Skeletal muscle tissue (tissue), 4 donors: ENCODE data around the gene RTN4RL1. TPM values are rescaled to one million over a fixed set of nuclear protein-coding genes. Genes with fewer than 3 reads are reported as not detected.

ENCODE experiments used
- H3K27ac ChIP-seq: one replicate; pipeline ENCODE4 v1.7.0; 2013; ENCODE audit warnings: mild to moderate bottlenecking, low read depth, low read length, inconsistent platforms
- H3K27me3 ChIP-seq, 3 donors: one replicate each; pipeline ENCODE4 v1.7.0; 2013; ENCODE audit warnings: low read length in 3 of 3; ENCODE audit not compliant: control insufficient read depth in 3 of 3, insufficient read depth in 3 of 3
- H3K36me3 ChIP-seq, 3 donors: one replicate each; pipeline ENCODE4 v1.7.0; 2013; ENCODE audit warnings: low read length in 3 of 3; ENCODE audit not compliant: control insufficient read depth in 3 of 3, insufficient read depth in 3 of 3
- H3K4me1 ChIP-seq, 3 donors: one replicate each; pipeline ENCODE4 v1.7.0; 2013; ENCODE audit warnings: low read length in 3 of 3, mild to moderate bottlenecking in 3 of 3; ENCODE audit not compliant: control insufficient read depth in 3 of 3, insufficient read depth in 3 of 3
- H3K4me3 ChIP-seq, 3 donors: one replicate each; pipeline ENCODE4 v1.7.0; 2013; ENCODE audit warnings: low read length in 3 of 3
- H3K9ac ChIP-seq, 3 donors: one replicate each; pipeline ENCODE4 v1.7.0; 2013; ENCODE audit warnings: low read length in 3 of 3, mild to moderate bottlenecking in 3 of 3, moderate library complexity in 2 of 3, low read depth in 1 of 3
- H3K9me3 ChIP-seq, 3 donors: one replicate each; pipeline ENCODE4 v1.7.0; 2013; ENCODE audit warnings: low read length in 3 of 3; ENCODE audit not compliant: control insufficient read depth in 3 of 3
- total RNA-seq: library from RNA; depleted of rRNA; stranded (reverse); fragments of >200 nt; gene quantifications from one replicate; pipeline ENCODE4 v1.2.3, GENCODE V29; 2014
- donor health status: Osteomylitis.

Gene RTN4RL1
- total RNA-seq, 1 donor from 2014 or later, result 1.0 TPM

GRCh38 chr17:2060681-2061440, 35.7 kb upstream of the RTN4RL1 start:
- Histone ChIP-seq H3K4me3 (peak overlapping the region in 2 of 3 donors; percentile 29 to 51), H3K9me3 (no peaks in the 10 kb centered on the region), H3K27me3 (no peaks in the 10 kb centered on the region), H3K4me1 (peaks cover 57 to 60% (median 57%) of the 10 kb centered on the region in 3 donors), H3K36me3 (peaks cover 15 to 43% (median 29%) of the 10 kb centered on the region in 3 donors), H3K9ac (peak overlapping the region; percentile 34 to 75 (median 68)), H3K27ac (peak overlapping the region; percentile 76)

- Histone ChIP-seq H3K9ac (peak overlapping the region; percentile 34 to 75 (median 68)), H3K27ac (peak overlapping the region; percentile 76), H3K27me3 (no peaks in the 10 kb centered on the region), H3K9me3 (no peaks in the 10 kb centered on the region), H3K36me3 (peaks cover 12 to 42% (median 29%) of the 10 kb centered on the region in 3 donors), H3K4me3 (peak overlapping the region in 2 of 3 donors; percentile 51 to 58), H3K4me1 (peaks cover 51 to 55% (median 51%) of the 10 kb centered on the region in 3 donors)
Measured at GRCh38 chr17:2060385-2060658, 35.2 kb upstream of the RTN4RL1 start.

GRCh38 chr17:2059547-2060384, 34.6 kb upstream of the RTN4RL1 start:
- Histone ChIP-seq H3K36me3 (peaks cover 6 to 38% (median 25%) of the 10 kb centered on the region in 3 donors), H3K4me1 (peaks cover 46 to 50% (median 46%) of the 10 kb centered on the region in 3 donors), H3K27me3 (no peaks in the 10 kb centered on the region), H3K9me3 (no peaks in the 10 kb centered on the region), H3K9ac (peak overlapping the region; percentile 34 to 75 (median 68)), H3K4me3 (peak overlapping the region in 2 of 3 donors; percentile 58 to 62), H3K27ac (peak overlapping the region; percentile 76)

- Histone ChIP-seq H3K9me3 (no peaks in the 10 kb centered on the region), H3K9ac (peak overlapping the region in 2 of 3 donors; percentile 32 to 79), H3K27me3 (peaks cover 0 to 9% (median 2%) of the 10 kb centered on the region in 3 donors), H3K4me3 (peak overlapping the region; percentile 32 to 73 (median 62)), H3K36me3 (peaks cover 0 to 29% (median 17%) of the 10 kb centered on the region in 3 donors), H3K4me1 (peaks cover 44 to 50% (median 47%) of the 10 kb centered on the region in 3 donors), H3K27ac (peak overlapping the region; percentile 76)
Measured at GRCh38 chr17:2058586-2059546, 33.7 kb upstream of the RTN4RL1 start.

- H3K27me3 ChIP-seq, result peaks cover 0 to 14% (median 2%) of the 10 kb centered on the region in 3 donors
- H3K9me3 ChIP-seq, result no peaks in the 10 kb centered on the region
- peak overlapping the region in 2 of 3 donors; percentile 43 to 79 for H3K9ac ChIP-seq
Measured at GRCh38 chr17:2057760-2058585, 32.8 kb upstream of the RTN4RL1 start.

GRCh38 chr17:2057175-2057759, 32.1 kb upstream of the RTN4RL1 start:
- Histone ChIP-seq H3K9ac (peak overlapping the region in 1 of 3 donors; percentile 79), H3K27me3 (peaks cover 0 to 14% (median 2%) of the 10 kb centered on the region in 3 donors), H3K27ac (peak overlapping the region; percentile 76), H3K36me3 (peaks cover 0 to 22% (median 15%) of the 10 kb centered on the region in 3 donors), H3K9me3 (no peaks in the 10 kb centered on the region), H3K4me3 (peak overlapping the region in 2 of 3 donors; percentile 32 to 73), H3K4me1 (peaks cover 33 to 39% (median 38%) of the 10 kb centered on the region in 3 donors)

More at GRCh38 chr17:2057760-2058585, 32.8 kb upstream of the RTN4RL1 start:
- Histone ChIP-seq H3K27ac (peak overlapping the region; percentile 76), H3K4me3 (peak overlapping the region; percentile 32 to 73 (median 59)), H3K4me1 (peaks cover 39 to 46% (median 42%) of the 10 kb centered on the region in 3 donors), H3K36me3 (peaks cover 0 to 24% (median 17%) of the 10 kb centered on the region in 3 donors)

GRCh38 chr17:2056206-2057174, 31.4 kb upstream of the RTN4RL1 start:
- peak overlapping the region; percentile 67 to 70 (median 68) for H3K4me3 ChIP-seq
- peaks cover 0 to 20% (median 12%) of the 10 kb centered on the region in 3 donors for H3K36me3 ChIP-seq
- peaks cover 32 to 35% (median 35%) of the 10 kb centered on the region in 3 donors for H3K4me1 ChIP-seq
- no peaks in the 10 kb centered on the region for H3K9me3 ChIP-seq
- peaks cover 0 to 21% (median 9%) of the 10 kb centered on the region in 3 donors for H3K27me3 ChIP-seq
- H3K27ac ChIP-seq, result peak overlapping the region; percentile 78
- H3K9ac ChIP-seq, result peak overlapping the region in 2 of 3 donors; percentile 67 to 79
